Esophagus muscularis mucosa (tissue), 4 donors: Measurements from ENCODE around the gene LIX1.

Source experiments
- CTCF ChIP-seq, 3 experiments: fragments of 200-600 bp in 2 of 3; fragments of 450-650 bp in 1 of 3; sonication (generic) in 2 of 3; IDR thresholded peaks; one replicate each; pipeline ENCODE4 v1.5.1; 2017 to 2019; ENCODE audit warnings: antibody characterized with exemption in 3 of 3, mild to moderate bottlenecking in 2 of 3, moderate library complexity in 1 of 3
- EP300 ChIP-seq: sonication (generic); formaldehyde crosslinking; IDR thresholded peaks from one replicate; pipeline ENCODE4 v1.6.1; 2017; ENCODE audit warnings: antibody characterized with exemption
- POLR2A ChIP-seq: fragments of 450-650 bp; IDR thresholded peaks from one replicate; pipeline ENCODE4 v1.6.1; 2017; ENCODE audit warnings: antibody characterized with exemption, moderate library complexity, mild to moderate bottlenecking, low read depth
- POLR2AphosphoS5 ChIP-seq, 2 donors: sonication (generic); formaldehyde crosslinking; IDR thresholded peaks; one replicate each; pipeline ENCODE4 v1.6.1; 2017; ENCODE audit warnings: antibody characterized with exemption in 2 of 2

GRCh38 chr5:97077246-97077645 lies 65.2 kb downstream of the LIX1 start:
- no peak for TF ChIP-seq CTCF (IDR thresholded peaks at IDR 0.05)
- no peak for TF ChIP-seq POLR2A
- no peak for TF ChIP-seq POLR2AphosphoS5 (IDR thresholded peaks at IDR 0.05)
- no peak for TF ChIP-seq EP300
